ENCODE data around the gene TOX3.

Gene TOX3

GRCh38 chr16:52473096-52473495 is 73.8 kb downstream of the TOX3 start:
- Histone ChIP-seq H3K4me3 (replicated peaks; ENCODE audit: low read depth, low read length) (no peak overlapping the region), H3K27me3 (replicated peaks; ENCODE audit: control insufficient read depth, insufficient read depth, low read length) (no peaks in the 10 kb centered on the region), H3K36me3 (ENCODE audit: control insufficient read depth, insufficient read depth, low read length) (no peaks in the 10 kb centered on the region)
- no peak for TF ChIP-seq CTCF (IDR thresholded peaks at IDR 0.05; ENCODE audit: insufficient read depth, low read length, poor library complexity, severe bottlenecking)
- DNase-seq (ENCODE audit: extremely low read depth, insufficient read length): no peak

- Histone ChIP-seq H3K36me3 (ENCODE audit: control insufficient read depth, insufficient read depth, low read length) (no peaks in the 10 kb centered on the region), H3K4me3 (replicated peaks; ENCODE audit: low read depth, low read length) (no peak overlapping the region), H3K27me3 (replicated peaks; ENCODE audit: control insufficient read depth, insufficient read depth, low read length) (no peaks in the 10 kb centered on the region)
- DNase-seq (ENCODE audit: extremely low read depth, insufficient read length): no peak
- no peak for TF ChIP-seq CTCF (IDR thresholded peaks at IDR 0.05; ENCODE audit: insufficient read depth, low read length, poor library complexity, severe bottlenecking)
These were observed 75.1 kb downstream of the TOX3 start for GRCh38 chr16:52471650-52472370.

GRCh38 chr16:52470585-52470984 is 76.4 kb downstream of the TOX3 start:
- Histone ChIP-seq H3K27me3 (replicated peaks; ENCODE audit: control insufficient read depth, insufficient read depth, low read length) (no peaks in the 10 kb centered on the region), H3K36me3 (ENCODE audit: control insufficient read depth, insufficient read depth, low read length) (no peaks in the 10 kb centered on the region), H3K4me3 (replicated peaks; ENCODE audit: low read depth, low read length) (no peak overlapping the region)
- TF ChIP-seq CTCF (IDR thresholded peaks at IDR 0.05; ENCODE audit: insufficient read depth, low read length, poor library complexity, severe bottlenecking): no peak
- no peak for DNase-seq (ENCODE audit: extremely low read depth, insufficient read length)

GRCh38 chr16:52469775-52470174 is 77.2 kb downstream of the TOX3 start:
- TF ChIP-seq CTCF (IDR thresholded peaks at IDR 0.05; ENCODE audit: insufficient read depth, low read length, poor library complexity, severe bottlenecking): no peak
- no peak overlapping the region for H3K4me3 ChIP-seq (replicated peaks; ENCODE audit: low read depth, low read length)
- no peak for DNase-seq (ENCODE audit: extremely low read depth, insufficient read length)
- H3K36me3 ChIP-seq (ENCODE audit: control insufficient read depth, insufficient read depth, low read length): no peaks in the 10 kb centered on the region
- H3K27me3 ChIP-seq (replicated peaks; ENCODE audit: control insufficient read depth, insufficient read depth, low read length): no peaks in the 10 kb centered on the region

GRCh38 chr16:52469091-52469490 is 77.9 kb downstream of the TOX3 start:
- Histone ChIP-seq H3K27me3 (replicated peaks; ENCODE audit: control insufficient read depth, insufficient read depth, low read length) (no peaks in the 10 kb centered on the region), H3K4me3 (replicated peaks; ENCODE audit: low read depth, low read length) (no peak overlapping the region), H3K36me3 (ENCODE audit: control insufficient read depth, insufficient read depth, low read length) (no peaks in the 10 kb centered on the region)
- no peak for TF ChIP-seq CTCF (IDR thresholded peaks at IDR 0.05; ENCODE audit: insufficient read depth, low read length, poor library complexity, severe bottlenecking)
- DNase-seq (ENCODE audit: extremely low read depth, insufficient read length): no peak

GRCh38 chr16:52467753-52468152 is 79.2 kb downstream of the TOX3 start:
- no peak for TF ChIP-seq CTCF (IDR thresholded peaks at IDR 0.05; ENCODE audit: insufficient read depth, low read length, poor library complexity, severe bottlenecking)
- Histone ChIP-seq H3K4me3 (replicated peaks; ENCODE audit: low read depth, low read length) (no peak overlapping the region), H3K27me3 (replicated peaks; ENCODE audit: control insufficient read depth, insufficient read depth, low read length) (no peaks in the 10 kb centered on the region), H3K36me3 (ENCODE audit: control insufficient read depth, insufficient read depth, low read length) (no peaks in the 10 kb centered on the region)
- DNase-seq (ENCODE audit: extremely low read depth, insufficient read length): no peak

Measured in GM06990 (cell line).